GM20000 (cell line): ENCODE data around the gene ITPKB.

Experiments
- DNase-seq: peaks from one replicate; pipeline ENCODE4 v3.0.0; 2012; ENCODE audit warnings: low spot score
- TF ChIP-seq, protein P1 (sequence below): IDR thresholded peaks from 2 replicates; pipeline ENCODE4 v1.5.1; 2012; ENCODE audit warnings: mild to moderate bottlenecking, control low read depth; ENCODE audit errors: extremely low read depth, missing control alignments

Gene ITPKB

DNA sequence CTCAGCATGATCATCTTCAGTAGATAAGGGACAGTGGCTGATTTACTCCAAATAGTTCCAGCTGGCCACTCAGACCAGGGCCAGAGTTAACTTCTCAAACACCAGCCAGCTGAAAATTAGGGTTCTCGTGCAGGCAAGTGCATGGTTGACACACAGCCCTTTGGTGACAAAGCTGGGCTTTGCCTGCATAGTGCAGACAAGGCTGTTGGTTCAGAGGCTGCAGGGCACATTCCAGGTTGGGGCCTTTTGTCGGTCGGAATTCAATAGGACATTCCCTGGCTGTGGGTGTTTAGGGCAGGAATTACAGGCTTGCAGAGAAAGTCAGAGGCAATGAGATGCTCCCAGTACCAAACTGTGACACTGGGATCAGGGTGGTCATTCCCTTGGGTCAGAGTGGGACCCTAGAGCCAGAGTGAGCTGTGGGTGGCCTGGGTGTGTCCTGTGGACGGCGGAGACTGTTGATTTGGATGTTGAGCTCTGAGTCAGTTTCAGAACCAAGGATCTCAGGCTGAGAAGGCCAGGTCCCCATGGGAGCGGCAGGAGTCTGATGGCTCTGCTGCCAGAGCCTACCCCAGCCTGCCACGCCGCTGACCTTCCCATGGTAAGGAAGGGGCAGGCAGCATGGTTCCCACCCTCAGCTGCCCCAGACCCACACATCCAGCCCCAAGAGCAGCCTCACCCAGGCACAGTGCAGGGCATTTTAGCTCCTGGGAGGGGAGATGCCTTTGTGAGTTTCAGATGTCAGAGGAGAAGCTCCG is 134.3 kb downstream of the ITPKB start:
- TF ChIP-seq, protein P1, sequence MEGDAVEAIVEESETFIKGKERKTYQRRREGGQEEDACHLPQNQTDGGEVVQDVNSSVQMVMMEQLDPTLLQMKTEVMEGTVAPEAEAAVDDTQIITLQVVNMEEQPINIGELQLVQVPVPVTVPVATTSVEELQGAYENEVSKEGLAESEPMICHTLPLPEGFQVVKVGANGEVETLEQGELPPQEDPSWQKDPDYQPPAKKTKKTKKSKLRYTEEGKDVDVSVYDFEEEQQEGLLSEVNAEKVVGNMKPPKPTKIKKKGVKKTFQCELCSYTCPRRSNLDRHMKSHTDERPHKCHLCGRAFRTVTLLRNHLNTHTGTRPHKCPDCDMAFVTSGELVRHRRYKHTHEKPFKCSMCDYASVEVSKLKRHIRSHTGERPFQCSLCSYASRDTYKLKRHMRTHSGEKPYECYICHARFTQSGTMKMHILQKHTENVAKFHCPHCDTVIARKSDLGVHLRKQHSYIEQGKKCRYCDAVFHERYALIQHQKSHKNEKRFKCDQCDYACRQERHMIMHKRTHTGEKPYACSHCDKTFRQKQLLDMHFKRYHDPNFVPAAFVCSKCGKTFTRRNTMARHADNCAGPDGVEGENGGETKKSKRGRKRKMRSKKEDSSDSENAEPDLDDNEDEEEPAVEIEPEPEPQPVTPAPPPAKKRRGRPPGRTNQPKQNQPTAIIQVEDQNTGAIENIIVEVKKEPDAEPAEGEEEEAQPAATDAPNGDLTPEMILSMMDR = no peak
- DNase-seq = no peak

DNA sequence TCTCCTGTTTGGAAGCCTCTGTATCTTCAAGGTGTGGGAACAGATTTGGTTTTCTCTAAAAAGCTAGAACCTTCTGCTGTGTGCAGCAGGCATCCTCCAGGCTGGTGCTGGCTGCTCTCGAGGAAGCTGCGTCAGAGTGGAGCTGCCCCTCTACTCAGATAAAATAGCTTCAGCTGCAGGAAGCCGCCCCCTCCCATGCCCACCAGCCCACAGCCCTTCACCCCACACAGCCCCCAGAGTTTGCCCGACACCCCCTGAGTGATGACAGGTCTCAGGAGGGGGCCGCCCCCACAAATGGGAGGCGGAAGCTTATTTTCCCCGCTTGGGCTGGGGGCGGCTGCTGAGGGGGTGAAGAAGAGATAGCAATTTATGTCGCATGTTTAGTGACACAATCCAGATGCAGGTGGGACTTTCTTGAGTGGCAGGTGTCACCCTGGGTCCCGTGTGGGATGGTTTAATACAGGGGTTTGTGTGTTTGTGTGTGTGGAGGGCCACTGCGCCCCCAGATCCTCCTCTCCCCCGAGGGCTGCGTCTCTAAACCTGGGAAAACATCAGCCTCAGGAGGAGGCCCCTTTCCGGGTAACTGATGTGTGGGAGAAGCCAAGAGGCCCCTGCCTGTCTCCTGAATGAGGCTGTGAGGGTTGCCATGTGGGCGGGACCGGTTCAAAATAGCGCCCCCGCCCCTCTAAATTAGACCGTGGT is 135.1 kb downstream of the ITPKB start:
- TF ChIP-seq, protein P1 = no peak
- no peak for DNase-seq

DNA sequence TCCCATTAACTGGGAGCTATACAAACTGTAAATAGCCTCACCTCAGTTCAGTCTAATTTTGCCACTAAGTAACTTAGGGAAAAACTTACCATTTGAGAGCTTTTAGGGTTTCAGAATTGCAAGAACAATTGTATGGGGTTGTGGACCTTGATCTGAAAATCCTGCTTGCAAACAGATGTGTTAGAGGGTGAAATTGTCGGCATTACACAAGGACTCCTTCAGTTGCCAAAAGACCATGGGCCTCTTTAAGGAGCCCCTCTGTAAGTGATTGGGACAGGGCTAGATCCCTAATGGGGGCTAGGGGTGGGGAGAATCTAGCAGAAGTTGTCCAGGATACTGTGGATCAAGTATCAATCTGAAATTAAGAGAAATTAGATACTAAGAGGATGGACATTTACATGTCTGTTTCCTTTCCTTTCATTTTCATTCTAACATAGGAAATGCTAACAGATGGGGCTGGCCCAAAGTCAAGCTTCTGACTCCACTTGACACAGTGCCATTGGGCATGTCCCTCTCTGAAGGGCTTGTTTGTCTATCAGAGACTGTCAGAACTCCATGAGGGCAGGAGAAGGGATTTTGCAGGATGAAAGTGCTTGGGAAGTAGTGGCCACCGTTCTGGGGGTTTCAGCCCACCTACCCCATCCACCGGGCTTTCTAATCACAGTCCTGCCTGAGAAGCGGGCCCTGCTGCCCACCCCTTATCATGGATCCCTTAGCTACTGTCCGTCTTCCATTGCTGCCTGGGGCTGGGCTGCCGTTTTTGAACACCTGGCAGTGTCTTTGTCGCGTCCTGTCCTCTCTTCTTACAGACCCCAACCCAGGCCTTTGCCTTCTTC is 135.8 kb downstream of the ITPKB start:
- TF ChIP-seq, protein P1 = no peak
- no peak for DNase-seq

DNA sequence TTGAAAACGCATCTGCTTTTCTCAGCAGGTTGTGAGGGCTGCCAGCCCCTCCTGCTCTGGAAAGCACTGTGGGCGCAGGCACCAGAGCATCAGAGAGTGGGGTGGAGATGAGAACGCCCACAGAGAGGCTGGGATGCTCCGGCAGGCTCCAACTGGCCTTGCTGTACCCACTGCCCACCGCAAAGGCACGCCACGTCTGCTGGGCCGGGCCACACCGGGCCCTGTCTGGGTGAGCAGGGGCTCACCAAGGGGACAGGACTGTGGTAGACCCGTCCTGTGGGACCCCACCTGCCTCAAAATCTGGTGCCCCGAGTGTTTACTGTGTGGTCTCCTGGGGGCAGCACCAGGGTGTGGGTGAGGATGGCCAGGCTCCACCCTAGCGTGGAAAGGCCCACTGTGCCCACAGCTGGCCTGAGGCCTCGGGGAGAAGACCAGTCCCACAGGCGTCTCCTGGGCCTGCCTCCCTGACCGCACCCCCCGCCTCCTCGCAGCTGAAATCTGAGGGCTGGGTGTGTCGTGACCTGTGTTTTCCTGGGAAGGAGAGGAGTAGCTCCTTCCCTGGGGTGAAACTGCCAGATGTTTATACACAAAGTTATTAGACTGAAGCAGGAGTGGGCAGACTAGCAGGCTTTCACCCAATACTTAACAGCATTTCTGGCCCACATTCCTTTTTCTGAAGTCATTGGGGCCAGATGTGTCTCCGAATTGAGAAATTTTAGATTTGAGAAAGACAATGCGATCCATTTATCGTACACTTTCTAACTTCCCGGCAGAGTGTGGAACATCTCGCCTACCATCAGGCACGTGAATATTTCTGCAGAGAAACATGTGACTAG is 136.7 kb downstream of the ITPKB start:
- TF ChIP-seq, protein P1 = no peak
- no peak for DNase-seq

DNA sequence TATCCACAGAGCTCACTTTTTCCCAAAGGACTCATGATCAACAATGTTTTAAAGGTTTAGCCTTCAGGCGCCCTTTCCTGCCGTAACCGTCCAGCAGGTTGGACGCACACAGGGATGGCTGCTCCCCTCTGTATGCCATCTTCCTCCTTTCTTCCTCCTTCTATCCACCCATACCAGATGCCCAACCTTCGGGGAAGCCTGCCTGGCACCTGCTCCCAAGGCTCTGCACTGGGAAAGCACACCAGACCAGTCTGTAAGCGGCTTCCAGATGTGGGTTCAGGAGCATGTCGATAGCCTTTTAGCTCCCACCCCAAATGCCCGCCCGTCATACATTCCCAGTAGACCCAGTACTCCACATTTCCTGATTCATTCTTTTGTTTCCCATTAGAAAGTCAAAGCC is 137.6 kb downstream of the ITPKB start:
- TF ChIP-seq, protein P1 = no peak
- DNase-seq = no peak

DNA sequence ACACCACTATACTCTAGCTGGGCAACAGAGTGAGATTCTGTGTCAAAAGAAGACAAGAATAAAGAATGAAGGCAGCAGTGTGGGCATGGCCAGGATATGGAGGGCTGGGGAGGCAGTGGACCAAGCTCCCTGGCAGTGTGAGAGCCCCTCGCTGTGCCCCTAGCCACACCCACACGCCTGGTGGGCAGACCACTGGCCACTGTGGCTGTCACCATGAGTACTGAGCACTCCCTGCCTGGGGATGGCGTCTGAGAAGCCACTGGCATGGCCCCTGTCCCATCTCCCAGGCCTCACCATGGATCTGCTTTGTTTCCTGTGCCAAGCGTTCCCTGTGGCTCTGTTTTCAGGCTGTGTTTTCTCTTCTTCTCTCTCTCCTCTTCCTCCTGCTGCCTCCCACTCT is 138.8 kb downstream of the ITPKB start:
- TF ChIP-seq, protein P1 = no peak
- DNase-seq = no peak
